GM18505 (cell line): Measurements from ENCODE around the gene UQCRC1.

Experiments used
- ATAC-seq: cut with Tn5 transposase; IDR thresholded peaks from one replicate; pipeline ENCODE4 v1.9.1; 2021; ENCODE audit not compliant: unreplicated experiment
- POLR2A ChIP-seq: IDR thresholded peaks from 4 replicates; pipeline ENCODE4 v1.6.1; 2011; ENCODE audit warnings: borderline replicate concordance; ENCODE audit not compliant: insufficient read depth, insufficient read length; ENCODE audit errors: extremely low read depth

UQCRC1 gene

DNA sequence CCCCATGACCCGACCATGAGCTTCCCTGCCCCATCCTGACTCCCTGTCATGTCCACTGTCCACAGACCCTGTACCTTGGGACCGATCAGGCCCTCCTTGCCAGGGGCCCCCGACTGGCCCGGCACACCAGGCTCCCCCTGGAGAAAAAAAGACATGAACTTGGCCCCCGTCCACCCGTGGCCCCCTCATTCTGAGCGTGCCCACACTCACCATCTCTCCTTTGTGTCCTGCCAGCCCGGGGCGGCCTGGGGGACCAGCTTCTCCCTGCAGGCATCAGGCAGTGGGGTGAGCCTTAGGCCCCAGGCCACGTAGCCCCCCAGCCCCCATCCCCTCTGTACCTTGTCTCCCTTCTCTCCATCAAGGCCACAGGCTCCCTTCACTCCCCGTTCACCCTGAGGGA is 41.9 kb downstream of the UQCRC1 start:
- ATAC-seq: no peak
- TF ChIP-seq POLR2A: no peak

DNA sequence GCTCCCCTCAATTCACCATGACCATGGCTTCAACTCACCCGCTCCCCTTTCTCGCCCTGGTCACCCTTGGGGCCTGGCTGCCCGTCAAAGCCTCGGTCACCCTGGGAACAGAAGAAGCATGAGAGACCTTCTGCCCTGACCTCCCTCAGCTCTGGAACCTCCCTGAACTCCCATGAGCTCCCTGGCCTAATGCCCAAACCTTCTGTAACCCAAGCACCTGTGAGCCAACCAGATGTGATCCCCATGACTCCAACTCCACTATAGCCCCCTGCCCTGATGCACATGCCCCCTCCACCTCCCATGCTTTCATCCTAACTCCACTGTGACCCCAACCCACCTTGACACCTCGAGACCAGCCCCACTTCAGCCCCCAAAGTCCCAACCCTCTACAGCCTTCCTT is 42.4 kb downstream of the UQCRC1 start:
- no peak for TF ChIP-seq POLR2A
- no peak for ATAC-seq

DNA sequence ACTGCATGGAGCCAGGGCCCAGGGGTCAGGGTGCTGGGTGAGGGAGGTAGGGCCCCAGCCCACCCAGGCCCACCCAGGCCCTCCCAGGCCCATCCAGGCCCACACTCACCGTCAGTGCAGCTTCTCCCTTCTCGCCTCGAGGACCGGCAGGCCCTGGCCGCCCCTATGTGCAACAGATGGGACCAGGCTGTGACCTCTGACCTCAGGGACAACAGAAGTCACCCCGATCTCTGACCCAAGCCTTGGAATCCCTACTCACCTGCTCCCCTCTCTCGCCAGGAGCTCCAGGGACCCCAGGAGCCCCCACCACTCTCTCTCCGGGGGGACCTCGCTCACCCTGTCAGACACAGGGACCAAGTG is 43.1 kb downstream of the UQCRC1 start:
- TF ChIP-seq POLR2A: no peak
- ATAC-seq: no peak

DNA sequence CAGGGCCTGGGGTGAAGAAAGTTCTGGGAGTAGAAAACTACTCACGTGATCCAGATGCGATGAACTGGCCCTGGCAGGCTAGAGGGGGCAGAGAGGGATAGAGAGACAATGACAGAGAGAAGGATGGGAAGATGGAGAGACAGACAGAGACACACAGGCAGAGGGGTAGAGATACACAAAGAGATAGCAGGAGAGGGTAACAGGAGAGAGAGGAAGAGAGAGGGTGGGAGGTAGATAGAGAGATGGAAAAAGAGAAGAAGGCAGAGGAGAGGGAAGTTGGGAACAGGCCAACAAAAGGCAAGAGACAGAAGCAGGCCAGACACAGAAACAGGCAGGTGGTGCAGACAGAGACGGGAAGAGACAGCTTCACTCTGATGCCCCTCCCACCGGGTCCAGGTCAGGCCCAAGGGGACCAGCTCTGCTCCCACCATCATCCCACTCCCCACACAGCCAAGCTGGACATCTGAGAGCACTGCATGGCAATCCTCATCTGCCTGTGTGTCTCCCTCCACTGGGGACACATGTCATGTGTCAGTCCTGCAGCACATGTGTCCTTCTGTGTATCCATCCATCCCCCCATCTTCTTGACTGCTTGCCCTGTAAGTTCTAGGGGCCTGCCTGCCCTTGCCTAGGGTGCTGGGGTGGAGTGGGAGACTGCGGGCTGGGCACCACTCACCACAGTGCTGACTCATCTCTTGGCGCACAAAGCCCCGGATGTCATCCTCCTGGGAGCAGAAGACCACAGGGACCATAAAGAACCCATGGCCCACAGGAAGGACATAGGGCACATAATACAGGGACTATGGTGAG is 43.6 kb downstream of the UQCRC1 start:
- no peak for ATAC-seq
- no peak for TF ChIP-seq POLR2A

DNA sequence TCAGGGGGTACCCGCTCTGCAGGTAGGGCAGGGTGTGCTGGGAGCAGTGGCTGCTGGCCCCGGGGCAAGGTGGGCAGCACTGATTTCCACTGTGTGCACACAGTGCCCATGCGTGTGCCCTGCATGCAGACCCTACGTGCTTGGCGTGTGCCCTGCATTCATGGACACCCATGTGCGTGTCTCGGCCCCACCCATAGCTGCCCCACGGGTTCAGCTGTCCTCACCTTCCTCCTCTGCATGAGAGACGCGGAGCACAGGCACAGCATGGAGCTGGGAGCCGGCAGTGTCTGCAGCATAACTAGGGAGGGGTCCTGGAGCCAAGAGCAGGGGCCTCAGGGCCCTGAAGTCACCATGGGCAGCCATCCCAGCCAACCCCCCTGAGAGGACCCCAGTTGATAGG is 44.3 kb downstream of the UQCRC1 start:
- TF ChIP-seq POLR2A: no peak
- no peak for ATAC-seq

DNA sequence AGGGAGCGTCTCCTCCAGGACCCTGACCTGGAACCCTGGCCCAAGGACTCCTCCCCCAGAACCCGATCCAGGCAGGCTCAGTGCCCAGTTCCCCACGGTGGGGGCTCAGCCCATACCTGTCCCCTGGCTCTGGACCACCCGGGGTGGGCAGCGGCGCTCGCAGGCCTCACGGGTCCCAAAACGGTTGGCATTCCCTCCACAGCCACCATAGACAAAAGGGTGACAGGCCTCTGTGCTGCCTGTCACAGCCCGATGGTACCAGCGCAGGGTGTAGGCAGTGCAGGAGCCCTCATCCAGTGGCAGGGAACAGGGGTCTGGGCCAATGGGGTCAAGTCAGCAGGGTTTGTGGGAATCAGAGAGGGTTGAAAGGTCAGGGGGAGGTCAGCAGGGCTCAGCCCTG is 44.8 kb downstream of the UQCRC1 start:
- no peak for TF ChIP-seq POLR2A
- no peak for ATAC-seq

DNA sequence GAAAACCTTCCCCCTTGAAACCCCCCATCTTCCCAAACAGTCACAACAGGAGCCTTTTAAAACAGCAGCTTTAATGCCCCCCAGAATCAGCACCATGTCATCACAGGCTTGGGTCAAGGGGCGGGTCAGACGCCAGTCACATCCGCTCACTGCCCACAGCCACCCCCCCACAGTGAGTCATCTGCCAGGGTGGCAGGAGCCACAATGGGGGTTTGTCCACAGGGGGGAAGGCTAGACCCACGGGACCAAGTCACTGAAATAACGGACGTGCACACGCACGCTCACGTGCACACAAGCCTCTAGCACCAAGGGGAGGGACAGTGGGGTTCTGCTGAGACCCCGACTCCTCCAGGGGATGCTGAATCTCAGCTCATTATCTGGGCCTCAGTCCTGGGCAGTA is 45.4 kb downstream of the UQCRC1 start:
- no peak for TF ChIP-seq POLR2A
- ATAC-seq: no peak

DNA sequence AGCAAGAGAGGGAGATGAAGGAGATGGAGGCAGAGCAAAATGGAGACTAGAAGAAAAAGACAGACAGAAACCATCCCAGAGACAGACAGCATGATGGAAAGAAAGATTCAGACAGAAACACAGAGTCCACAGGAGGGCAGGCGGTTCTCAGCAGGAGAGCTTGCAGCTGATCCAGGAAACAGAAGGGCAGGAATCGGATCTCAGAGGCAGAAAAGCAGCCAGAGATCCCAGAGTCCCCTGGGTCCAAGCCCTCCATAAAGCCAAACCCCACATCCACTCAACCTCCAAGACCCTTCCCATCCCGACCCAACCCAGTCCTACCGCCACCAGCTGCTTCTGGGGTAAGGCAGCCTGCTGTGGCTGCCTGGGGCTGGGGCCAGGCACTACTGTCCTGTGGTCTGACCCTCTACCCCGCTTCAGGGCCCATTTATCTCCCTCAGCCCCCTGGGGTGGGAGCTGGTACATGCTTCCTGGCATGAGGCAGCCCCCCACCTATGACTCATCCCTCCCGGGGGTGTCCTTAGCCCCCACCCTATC is 46.0 kb downstream of the UQCRC1 start, which contains the start of gene UCN2:
Gene UCN2 (minus strand): TSS at position 400 of the 537 bp plus-strand sequence. CDS start 657 bp downstream, outside the sequence.
- TF ChIP-seq POLR2A: no peak
- ATAC-seq: no peak

DNA sequence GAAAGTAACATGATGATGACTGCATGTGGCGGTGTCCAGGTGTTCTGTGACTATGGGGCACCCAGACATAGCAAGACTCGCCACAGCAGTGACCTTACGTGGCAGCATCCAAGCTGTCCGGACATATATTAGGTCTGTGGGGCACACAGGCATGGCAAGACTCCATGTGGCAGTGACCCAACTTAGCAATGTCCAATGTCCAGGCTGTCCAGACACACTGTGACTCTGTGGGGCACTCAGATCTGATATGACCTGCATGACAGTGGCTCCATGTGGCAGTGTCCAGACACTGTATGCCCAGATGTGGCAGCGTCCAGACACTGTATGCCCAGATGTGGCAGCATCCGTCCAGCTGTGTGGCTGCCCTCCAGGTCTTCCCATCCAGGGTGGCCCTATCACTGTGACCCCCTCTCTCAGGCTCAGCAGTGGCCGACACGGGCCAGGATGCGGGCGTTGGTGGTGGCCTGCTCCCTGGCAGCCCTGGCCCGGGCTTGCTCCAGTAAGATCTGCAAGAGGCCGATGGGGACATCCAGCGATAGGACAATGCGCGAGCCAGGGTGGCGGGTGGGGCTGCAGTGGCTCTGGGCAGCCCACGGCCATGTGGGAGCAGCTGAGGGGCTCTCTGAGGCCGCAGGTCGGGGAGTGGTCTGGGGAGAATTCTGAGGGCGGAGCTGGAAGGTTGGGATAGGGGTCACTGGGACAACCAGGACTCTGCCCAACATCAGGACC is 46.9 kb downstream of the UQCRC1 start:
- no peak for ATAC-seq
- no peak for TF ChIP-seq POLR2A

DNA sequence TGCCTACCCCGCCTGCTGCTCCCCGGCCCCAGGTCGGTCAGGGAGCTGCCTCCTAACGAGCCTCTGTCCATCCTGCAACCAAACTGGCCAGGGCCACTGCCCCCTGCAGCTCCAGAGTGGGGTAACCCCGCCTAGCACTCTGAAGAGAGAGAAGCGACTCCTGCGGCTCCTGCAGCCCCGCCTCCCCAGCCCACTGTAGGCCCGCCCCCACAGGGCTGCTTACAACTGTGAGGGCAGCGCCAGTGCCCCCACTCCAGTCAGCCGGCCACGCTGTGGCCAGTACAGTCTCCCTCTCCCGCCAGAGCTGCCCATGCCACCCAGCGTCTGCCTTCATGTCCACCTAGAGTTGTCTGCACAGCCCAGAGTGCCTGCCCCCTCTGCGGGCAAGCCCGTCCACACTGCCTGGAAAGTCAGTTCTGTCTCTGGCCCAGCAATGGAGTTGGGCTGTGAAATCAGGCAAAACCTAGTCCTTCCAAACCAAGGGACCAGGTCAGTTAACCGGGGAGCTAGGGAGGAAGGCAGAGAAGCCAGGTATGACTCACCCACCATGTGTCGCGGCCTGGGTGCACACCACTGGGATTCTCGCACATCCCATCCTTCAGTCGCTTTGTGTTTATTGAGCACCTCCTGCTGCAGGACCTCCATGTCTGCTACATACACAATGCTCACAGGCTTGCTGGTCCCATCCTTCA is 48.3 kb downstream of the UQCRC1 start:
- no peak for TF ChIP-seq POLR2A
- no peak for ATAC-seq

DNA sequence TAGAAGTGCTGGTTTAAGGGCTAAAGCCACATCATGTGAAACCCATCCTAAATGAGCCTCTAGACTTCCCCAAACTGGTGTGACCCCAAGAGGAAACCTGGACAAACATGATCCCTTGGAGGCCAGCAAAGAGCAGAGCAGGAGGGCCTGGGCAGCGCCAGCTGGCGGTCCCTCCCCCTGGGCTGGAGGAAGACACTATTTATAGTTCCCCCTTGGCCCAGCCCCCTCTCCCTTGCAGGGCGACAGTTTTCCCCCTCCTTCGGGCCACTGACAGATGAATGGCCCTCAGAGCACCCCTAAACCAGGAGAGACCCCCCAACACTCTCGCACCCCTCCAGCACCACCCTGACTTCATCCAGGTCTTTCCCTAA is 48.8 kb downstream of the UQCRC1 start:
- ATAC-seq: no peak
- TF ChIP-seq POLR2A: no peak

DNA sequence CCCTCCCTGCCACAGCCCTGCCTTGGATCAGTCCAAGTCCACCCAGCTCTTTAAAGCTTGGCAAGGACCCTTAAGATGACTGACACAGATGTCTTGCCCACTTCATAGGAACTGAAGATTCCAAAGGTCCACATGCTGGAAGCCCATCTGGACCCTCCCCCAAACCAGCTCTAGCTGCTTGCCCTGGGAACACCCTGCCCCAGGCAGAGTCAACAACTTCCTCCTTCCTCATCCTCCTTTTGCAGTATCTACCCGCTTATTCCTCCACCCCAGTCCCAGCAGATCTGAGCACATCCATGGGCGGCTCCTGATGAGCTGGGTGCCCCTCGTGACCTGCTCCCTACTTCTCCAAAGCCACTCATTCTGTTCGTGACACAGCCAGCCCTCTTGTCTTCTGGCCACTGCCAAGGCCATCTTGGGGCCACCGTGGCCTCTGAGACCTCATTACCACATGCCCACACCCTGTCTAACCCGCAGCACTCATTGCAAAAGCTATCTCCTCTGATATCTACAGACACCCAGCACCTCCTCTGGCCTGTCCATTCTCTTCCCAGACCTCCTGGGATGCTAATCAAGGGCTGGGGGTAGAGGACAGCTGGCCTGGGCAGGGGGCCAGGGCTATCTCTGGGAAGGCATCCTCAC is 50.8 kb downstream of the UQCRC1 start:
- TF ChIP-seq POLR2A: no peak
- ATAC-seq: no peak

DNA sequence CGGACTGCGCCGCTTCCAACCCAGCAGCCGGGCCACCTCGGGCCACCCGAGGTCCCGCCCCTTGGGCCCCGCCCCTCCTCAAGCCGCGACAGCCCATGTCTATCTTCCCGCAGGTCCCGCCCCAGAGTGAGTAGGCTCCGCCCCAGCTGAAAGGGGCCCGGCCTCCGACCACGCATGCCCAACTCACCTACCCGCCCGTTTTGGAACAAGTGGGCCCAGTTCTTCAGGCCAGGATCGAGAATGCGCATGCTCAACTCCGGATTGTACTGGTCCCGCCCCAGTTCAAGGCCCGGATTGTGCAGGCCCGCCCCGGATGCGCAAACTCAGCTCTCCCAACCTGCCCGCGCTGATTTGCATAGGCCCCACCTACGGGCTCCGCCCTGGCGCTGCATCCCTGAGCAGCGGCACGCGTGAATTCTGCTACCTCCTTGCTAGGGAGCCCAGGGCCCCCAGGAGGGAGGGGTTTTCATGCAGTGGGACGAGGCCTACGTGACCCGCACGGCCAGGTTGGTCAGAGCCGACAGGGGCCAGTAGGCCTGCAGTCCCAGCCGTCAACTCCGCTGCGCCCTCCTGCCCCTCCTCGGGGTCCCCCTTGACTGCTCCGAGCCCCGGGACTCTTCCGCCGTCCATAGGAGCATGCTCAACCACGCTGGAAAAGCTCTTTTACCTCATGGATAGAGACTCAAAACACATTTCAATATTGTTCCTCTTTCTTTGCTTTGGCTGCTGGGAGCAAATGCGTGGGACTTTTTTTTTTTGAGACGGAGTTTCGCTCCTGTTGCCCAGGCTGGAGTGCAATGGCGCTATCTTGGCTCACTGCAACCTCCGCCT is 52.4 kb downstream of the UQCRC1 start, which contains the start of gene PFKFB4:
Gene PFKFB4 (minus strand): TSS at position 8 of the 831 bp plus-strand sequence. CDS start 26 bp downstream, outside the sequence.
- ATAC-seq: peak; percentile 80
- peak; percentile 72 for TF ChIP-seq POLR2A
